NCI-H748 treated with DMSO at 0.1 percent for 48 hours (cell line): ENCODE results near the gene EIF1.
"Not testable (repeated sequence)": the region's sequence is repeated elsewhere in the genome, so short reads cannot be mapped to it uniquely, and the experiment has no call there.

Experiments
- DNase-seq: peaks from one replicate; lab custom pipeline; 2025; lab: John Stamatoyannopoulos, UW

Gene EIF1

GRCh38 chr17:41655611-41656111 is 33.0 kb upstream of the EIF1 start:
- no peak for DNase-seq

GRCh38 chr17:41656249-41657023 is 32.2 kb upstream of the EIF1 start:
- DNase-seq, result no peak

- DNase-seq, result no peak
Measured at GRCh38 chr17:41657176-41657754, 31.4 kb upstream of the EIF1 start.

GRCh38 chr17:41657936-41658335 is 30.7 kb upstream of the EIF1 start:
- no peak for DNase-seq

GRCh38 chr17:41658846-41659245 is 29.8 kb upstream of the EIF1 start:
- no peak for DNase-seq

- no peak for DNase-seq
Measured at GRCh38 chr17:41659427-41660212, 29.1 kb upstream of the EIF1 start.

DNA sequence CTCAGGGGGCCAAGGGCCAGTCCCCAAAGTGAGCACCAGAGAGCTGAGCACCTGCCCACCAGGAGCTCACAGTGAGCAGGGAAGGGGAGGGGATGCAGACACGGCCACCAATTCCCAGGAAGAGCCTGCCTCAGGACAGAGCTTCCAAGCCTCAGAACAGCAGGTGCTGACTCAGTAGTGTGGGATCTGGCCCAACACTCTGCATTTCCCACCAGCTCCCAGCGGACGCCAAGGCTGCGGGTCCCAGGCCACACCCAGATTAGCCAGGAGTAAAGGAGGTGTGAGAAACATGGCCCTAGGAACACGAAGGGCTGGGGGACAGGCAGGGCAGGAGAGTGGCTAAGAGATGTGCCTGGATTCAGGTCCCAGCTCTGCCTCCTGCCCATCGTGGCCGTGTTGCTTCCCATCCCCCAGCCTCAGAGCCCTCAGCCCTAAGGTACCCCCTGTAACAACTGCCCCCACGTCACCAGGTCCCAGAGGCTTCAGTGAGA is 28.4 kb upstream of the EIF1 start:
- no peak for DNase-seq

- DNase-seq, result no peak
Measured at GRCh38 chr17:41663451-41664171, 25.1 kb upstream of the EIF1 start.

GRCh38 chr17:41664172-41664457 is 24.6 kb upstream of the EIF1 start:
- DNase-seq, result no peak

DNA sequence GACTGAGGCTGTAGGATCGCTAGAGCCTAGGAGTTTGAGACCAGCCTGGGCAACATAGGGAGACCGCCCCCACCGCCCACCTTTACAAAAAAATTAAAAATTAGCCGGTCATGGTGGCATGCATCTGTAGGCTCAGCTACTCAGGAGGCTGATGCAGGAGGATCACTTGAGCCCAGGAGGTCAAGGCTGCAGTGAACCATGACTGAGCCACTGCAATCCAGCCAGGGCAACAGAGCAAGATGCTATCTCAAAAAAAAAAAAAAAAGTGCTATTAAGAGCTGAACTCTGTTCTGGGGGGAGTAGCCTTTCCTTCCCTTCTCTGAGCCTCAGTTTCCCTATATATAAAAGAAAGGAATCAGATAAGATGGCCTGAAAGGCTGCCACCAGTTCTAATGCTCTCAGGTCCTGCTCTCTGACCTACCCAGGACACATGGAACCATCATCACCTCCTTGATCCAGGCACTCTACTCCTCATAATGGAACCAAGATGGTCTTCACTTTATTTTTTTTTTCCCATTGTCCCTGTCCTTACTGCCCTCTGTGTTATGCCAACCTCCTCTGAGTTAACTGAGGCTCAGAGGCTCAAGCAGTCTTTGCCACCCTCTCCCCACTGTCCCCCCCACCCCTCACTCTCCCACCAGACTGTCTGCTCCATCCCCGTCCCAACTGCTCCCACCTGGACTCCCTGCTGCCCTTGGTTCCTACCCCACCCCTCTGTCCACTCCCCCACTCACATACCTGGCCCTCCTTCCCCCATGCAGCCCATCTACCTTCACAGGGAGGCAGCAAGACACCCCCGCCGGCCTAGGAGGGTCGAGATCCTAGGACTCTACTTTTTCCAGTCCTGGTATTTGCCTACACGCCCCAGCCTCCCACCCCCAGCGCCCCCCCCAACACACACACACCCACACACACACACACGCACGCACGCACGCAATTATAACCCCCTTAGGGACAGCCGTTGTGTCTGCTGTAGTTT is 23.8 kb upstream of the EIF1 start:
- DNase-seq, result no peak

- peak; percentile 69 for DNase-seq
Measured at GRCh38 chr17:41665566-41666236, 23.0 kb upstream of the EIF1 start.

GRCh38 chr17:41666237-41666641 is 22.4 kb upstream of the EIF1 start:
- peak; percentile 57 for DNase-seq

- DNase-seq, result peak; percentile 56
Measured at GRCh38 chr17:41666708-41667279, 21.9 kb upstream of the EIF1 start.

DNA sequence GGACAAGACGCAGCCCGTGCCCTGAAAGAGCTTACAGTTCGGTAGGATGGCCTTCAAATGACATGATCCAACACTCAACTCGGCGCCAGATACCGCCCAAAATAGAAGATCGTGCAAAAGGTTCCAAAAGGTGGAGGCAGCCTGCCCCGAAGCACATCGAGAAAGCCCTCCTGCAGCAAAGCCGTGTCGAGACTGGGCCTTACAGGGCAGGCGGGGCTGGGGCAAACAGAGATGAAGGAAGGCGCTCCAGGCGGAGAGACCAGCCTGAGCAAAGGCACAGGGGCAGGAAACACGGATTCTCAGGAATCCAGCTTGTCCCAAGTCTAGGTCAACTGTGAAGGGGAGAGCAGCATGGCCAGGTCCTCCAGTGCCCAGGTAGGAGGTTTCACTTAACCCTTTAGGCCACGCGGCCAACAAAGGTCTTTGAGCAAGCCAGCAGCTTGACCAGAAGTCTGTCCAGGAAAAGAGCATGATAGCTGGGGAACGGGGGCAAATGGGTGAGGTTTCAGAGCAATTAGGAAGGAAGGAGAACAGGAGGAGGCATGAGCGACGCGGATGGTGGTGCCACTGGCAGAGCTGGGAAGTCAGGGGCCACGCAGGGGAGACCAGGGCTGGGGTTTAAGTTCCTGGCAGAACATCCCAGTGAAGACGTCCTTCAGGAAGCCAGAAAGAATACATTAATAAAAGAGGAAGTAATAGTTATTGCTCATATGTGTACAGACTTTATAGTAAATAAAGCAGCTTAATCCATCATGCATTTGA is 21.2 kb upstream of the EIF1 start:
- DNase-seq, result no peak

GRCh38 chr17:41672153-41672552 is 16.5 kb upstream of the EIF1 start:
- no peak for DNase-seq

DNA sequence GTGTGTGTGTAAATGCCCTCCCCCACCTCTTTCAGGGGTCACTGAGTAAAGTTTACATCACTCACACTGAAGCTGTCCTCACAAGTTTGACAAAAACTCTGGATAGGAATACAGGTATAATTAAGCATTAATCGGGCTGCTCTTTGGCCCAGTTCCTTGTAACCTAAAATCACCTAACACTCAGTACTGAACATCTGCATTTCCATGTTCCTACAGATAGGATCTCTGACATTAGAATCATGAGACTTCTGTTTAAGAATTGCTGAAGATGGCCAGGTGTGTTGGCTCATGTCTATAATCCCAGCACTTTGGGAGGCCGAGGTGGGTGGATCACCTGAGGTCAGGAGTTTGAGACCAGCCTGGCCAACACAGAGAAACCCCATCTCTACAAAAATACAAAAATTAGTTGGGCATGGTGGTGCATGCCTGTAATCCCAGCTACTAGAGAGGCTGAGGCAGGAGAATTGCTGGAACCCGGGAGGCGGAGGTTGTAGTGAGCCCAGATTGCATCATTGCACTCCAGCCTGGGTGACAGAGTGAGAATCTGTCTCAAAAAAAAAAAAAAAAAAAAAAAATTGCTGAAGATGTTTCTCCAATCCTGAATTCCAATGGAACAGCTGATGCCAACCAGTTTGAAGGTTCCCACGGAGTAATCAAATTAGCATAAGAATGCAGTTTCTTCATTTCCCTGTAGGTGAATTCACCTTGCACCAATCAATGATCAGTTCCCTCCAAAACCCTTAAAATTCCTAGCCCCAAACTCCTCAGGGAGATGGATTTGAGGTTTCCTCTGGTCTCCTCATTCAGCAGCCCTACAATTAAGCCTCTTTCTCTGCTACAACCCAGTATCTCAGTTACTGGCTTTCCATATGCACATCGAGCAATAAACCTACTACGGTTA is 13.3 kb upstream of the EIF1 start:
- DNase-seq, result not testable (repeated sequence)

DNA sequence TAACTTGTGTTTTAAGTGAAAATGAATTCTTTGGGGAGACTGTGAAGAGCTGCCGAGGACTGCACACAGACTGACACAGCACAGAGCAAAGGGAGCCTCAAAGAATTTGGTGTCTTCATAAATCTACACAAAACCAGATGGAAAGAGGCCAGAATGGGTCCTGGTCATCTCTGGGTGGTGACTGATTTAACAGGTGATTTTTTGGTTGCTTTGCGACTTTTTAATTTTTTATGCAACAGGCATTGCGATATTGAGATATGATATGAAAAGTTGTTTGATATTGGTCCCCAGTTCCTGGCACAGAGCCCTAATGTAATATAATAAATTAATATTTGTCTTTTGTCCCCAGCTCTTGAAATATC is 12.6 kb upstream of the EIF1 start:
- no peak for DNase-seq

GRCh38 chr17:41678411-41678906 is 10.2 kb upstream of the EIF1 start:
- DNase-seq, result no peak
